CD4-positive, alpha-beta T cell treated with Interleukin-6 at 100 ng/mL for 8 hours (primary cell): ENCODE results near the gene PDE4D.
"Not testable (repeated sequence)": the region's sequence is repeated elsewhere in the genome, so short reads cannot be mapped to it uniquely, and the experiment has no call there.

Source experiments
- DNase-seq: peaks from one replicate; pipeline ENCODE4 v3.0.0-alpha.2; 2020; ENCODE audit warnings: mixed read lengths, low spot score

Gene PDE4D

GRCh38 chr5:59464969-59465368, 428.6 kb downstream of the PDE4D start:
- no peak for DNase-seq

- not testable (repeated sequence) for DNase-seq
These were observed 429.8 kb downstream of the PDE4D start for GRCh38 chr5:59463618-59464166.

- DNase-seq = no peak
These were observed 430.6 kb downstream of the PDE4D start for GRCh38 chr5:59462956-59463355.

- no peak for DNase-seq
These were observed 433.0 kb downstream of the PDE4D start for GRCh38 chr5:59460368-59461153.

- DNase-seq = no peak
These were observed 434.4 kb downstream of the PDE4D start for GRCh38 chr5:59458966-59459729.

- DNase-seq = no peak
These were observed 435.2 kb downstream of the PDE4D start for GRCh38 chr5:59458321-59458720.

- no peak for DNase-seq
These were observed 443.5 kb downstream of the PDE4D start for GRCh38 chr5:59449905-59450644.

GRCh38 chr5:59446356-59446755, 447.2 kb downstream of the PDE4D start:
- DNase-seq = no peak

- no peak for DNase-seq
These were observed 447.8 kb downstream of the PDE4D start for GRCh38 chr5:59445741-59446140.

GRCh38 chr5:59439303-59439702, 454.2 kb downstream of the PDE4D start:
- DNase-seq = no peak

- DNase-seq = no peak
These were observed 456.4 kb downstream of the PDE4D start for GRCh38 chr5:59437176-59437575.

- DNase-seq = no peak
These were observed 457.0 kb downstream of the PDE4D start for GRCh38 chr5:59436364-59437148.

- no peak for DNase-seq
These were observed 460.4 kb downstream of the PDE4D start for GRCh38 chr5:59433174-59433573.

GRCh38 chr5:59430066-59430685, 463.4 kb downstream of the PDE4D start:
- DNase-seq = no peak

- DNase-seq = no peak
These were observed 465.1 kb downstream of the PDE4D start for GRCh38 chr5:59428391-59428790.

GRCh38 chr5:59424515-59424914, 469.0 kb downstream of the PDE4D start:
- DNase-seq = no peak

GRCh38 chr5:59423021-59423420, 470.5 kb downstream of the PDE4D start:
- DNase-seq = no peak

GRCh38 chr5:59421986-59422941, 471.3 kb downstream of the PDE4D start:
- no peak for DNase-seq

GRCh38 chr5:59420596-59420995, 472.9 kb downstream of the PDE4D start:
- no peak for DNase-seq

- DNase-seq = no peak
These were observed 474.7 kb downstream of the PDE4D start for GRCh38 chr5:59418808-59419207.
